GM18526 (cell line): Measurements from ENCODE around the gene RAD51B.

ENCODE experiments used
- POLR2A ChIP-seq: IDR thresholded peaks from 3 replicates; pipeline ENCODE4 v1.6.1; 2011; ENCODE audit not compliant: insufficient read length; ENCODE audit errors: extremely low read depth

The RAD51B gene

DNA sequence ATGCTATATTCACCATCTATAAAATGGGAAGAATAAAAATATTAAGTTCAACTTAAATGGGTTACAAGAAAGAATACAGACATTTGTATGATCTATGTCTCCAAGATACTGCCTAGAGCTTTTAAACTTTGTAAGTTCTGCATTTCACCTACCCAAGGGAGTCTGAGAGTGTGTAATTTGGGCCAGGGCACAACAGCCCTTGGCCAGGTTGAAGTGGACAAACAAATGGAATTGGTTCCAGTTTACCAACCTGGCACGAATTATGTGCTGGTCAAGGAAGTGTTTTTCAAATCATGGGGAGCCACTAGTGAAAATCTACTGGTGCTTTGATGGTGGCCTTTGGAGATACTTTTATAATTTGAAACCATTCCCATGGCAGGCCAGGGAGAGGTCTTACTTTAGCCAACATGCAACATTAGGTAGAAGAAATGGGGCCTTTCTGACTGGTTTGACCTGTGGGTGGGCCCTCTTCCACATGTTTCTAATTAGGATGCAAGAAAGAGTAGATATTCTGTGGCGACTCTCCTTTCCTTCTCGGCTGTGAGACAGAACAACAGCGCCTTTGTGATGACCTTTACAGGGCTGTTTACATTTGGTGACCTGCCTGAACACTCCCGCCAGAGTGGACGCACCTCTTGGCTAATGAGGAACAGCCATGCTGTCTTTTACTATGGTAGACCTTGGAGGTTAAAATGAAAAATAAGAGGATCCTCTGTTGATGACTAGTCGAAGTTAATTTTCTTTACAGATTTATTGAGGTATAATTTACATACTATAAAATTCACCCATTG is 496.7 kb downstream of the RAD51B start:
- no peak for TF ChIP-seq POLR2A

DNA sequence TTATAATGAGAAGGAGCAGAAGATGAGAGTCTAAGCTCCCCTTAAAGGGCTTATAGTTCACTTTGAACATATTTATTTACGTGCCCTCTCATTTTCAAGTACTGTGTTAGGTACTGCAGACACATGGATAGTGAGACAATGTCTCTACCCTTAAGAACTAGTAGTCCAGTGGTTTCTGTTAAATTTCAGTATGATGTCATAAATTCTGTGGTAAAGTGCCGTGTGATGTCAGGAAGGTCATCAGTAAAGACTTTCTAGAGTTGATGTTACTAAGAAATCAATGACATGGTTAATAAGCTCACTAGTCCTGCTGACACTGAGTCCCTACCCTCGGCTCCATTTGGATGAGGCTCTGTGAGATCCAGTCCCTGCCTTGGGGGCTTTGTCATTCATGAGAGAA is 497.7 kb downstream of the RAD51B start:
- TF ChIP-seq POLR2A, result no peak

GRCh38 chr14:68318828-68319227 is 499.2 kb downstream of the RAD51B start:
- TF ChIP-seq POLR2A, result no peak

DNA sequence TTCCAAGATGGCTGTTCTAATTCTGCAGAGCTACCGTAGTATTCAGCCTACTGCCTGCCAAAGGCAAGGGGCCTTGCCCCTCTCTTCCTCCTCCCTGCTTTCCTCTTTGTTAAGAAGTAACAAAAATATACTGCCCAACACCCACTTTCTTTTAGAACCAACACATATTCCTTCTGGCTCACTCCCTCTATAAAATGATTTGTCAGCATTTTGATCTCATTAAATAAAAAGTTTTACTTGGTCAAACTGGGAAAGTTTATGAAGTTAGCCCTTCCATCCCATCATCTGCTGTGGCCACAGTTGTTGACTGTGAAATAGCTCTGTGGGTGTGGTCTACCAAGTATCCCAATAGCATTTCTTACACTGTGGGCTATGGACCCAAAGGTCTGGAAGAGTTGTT is 500.9 kb downstream of the RAD51B start:
- TF ChIP-seq POLR2A, result no peak

DNA sequence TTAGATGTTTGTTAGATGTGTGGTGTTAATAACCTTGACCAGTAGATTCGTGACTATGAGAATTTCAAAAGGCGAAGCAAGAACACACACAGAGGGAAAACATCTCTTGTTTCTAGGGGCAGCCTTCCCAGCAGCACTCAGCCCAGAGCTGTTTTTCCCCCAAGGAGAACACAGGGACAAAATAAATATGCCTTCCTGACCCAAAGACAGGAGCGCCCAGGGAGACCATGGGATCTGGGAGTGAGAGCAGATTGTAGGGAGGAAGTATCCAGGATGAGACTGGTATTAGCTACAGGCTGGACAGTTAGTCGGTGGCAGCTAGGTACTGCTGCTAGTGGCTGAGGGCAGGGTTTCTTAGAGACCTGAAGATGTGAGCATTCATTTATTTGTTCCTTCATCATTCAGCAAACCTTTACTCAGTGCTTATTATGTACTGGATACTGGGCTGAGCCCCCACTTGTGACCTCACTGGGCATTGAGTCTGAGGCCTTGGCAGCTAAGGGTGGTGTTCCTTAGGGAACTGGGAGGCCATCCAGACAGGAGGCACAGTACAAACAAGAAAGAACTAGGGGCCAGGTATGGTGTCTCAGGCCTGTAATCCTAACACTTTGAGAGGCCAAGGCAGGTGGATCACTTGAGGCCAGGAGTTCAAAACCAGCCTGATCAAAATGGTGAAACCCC is 503.5 kb downstream of the RAD51B start:
- no peak for TF ChIP-seq POLR2A

GRCh38 chr14:68325267-68325807 is 505.8 kb downstream of the RAD51B start:
- TF ChIP-seq POLR2A, result no peak

GRCh38 chr14:68327231-68327630 is 507.7 kb downstream of the RAD51B start:
- no peak for TF ChIP-seq POLR2A

GRCh38 chr14:68328509-68328908 is 508.9 kb downstream of the RAD51B start:
- no peak for TF ChIP-seq POLR2A

GRCh38 chr14:68331426-68331825 is 511.8 kb downstream of the RAD51B start:
- no peak for TF ChIP-seq POLR2A

- TF ChIP-seq POLR2A, result no peak
Measured at GRCh38 chr14:68331991-68332390, 512.4 kb downstream of the RAD51B start.

DNA sequence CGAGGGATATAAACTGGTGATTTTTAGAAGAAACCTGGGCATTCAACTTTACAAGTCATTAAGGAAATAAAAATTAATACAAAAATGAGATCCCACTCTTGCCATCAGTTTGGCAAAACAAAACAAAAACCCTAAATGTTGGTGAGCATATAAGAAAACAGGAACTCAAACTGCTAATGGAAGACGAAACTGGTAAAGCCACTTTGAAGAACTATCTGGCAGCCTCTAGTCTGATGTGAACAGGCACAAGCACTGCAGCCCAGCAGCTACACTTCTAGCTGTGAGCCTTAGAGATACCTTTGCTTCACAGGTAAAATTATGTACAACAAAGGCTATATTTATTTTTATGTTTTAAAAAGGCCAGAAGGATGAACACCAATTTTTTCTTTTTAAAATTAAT is 513.7 kb downstream of the RAD51B start:
- TF ChIP-seq POLR2A, result no peak

DNA sequence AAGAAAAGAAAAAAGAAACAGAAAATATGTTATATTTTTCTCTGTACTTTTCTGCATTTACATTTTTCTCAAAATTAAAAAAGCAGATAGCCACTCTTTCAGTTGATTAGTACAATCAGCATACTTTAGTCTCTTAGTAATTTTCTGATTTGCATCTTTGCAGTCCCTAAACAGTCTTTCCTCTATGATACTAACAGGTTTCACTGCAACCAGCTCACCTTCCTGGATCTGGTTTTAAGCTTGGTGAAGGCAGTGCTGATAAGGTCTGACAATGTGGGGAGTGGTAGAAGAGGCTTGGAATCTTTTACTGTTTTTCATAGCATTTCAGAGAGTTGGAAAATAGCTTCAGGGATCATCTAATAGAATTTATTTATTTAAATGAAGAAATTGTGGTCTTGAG is 515.7 kb downstream of the RAD51B start:
- no peak for TF ChIP-seq POLR2A

- no peak for TF ChIP-seq POLR2A
Measured at GRCh38 chr14:68336165-68336564, 516.6 kb downstream of the RAD51B start.

- no peak for TF ChIP-seq POLR2A
Measured at GRCh38 chr14:68337279-68337678, 517.7 kb downstream of the RAD51B start.

DNA sequence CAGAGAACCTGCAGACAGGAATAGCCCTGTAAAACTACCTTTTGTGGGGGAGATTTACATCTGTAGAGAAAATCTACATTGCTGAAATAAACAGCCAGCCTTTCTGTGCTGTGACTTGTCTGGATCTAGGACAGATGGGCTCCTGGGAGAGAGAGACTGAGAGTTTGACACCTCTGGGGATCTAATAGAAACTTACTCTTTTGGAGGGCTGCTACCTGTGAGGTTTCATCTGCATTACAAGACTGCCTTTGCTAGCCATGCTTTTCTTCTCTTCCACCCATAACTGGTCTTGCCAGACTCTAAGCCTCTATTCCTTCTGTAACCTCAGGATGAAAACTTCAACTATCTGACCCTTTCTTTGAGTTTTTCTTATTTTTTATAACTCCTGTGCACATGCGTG is 520.7 kb downstream of the RAD51B start:
- no peak for TF ChIP-seq POLR2A
